GM18507 (cell line): ENCODE data around the gene COA3.

Source experiments
- DNase-seq: peaks from one replicate; pipeline ENCODE4 v3.0.0; 2011; ENCODE audit warnings: low read depth; ENCODE audit not compliant: insufficient read length; ENCODE audit errors: extremely low spot score
- FAIRE-seq: peaks from 2 replicates; lab custom pipeline; 2011; peaks lifted over from hg19 to GRCh38; lab: Jason Lieb, UNC

COA3 gene

DNA sequence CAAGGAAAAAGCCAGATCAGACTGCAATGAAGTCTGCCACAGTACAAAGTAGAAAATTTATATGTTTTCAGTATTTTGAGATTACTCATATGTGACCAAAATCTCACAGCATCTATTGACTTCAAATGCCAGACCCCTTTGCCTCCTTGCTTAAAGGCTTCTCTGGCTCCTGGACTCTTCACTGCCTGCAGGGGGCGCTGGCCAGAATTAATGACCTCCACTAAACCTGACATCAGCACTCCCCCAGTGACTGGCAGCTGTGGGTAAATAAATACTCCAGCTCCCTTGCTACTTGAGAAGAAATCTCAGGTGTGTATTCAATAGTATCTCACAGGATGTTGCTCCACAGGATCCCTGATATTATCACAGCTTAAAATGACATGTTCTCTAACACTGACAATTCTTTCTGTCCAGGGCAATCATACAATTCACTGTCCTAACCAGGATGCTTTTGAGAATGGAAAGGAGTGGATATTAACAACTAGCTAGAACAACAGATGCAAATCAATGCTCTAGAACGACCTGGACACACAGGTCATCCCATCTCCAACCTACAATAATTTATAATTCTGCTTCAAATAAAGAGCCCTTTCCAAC lies 21.5 kb upstream of the COA3 start:
- DNase-seq (peak; percentile 36), FAIRE-seq (no peak)

DNA sequence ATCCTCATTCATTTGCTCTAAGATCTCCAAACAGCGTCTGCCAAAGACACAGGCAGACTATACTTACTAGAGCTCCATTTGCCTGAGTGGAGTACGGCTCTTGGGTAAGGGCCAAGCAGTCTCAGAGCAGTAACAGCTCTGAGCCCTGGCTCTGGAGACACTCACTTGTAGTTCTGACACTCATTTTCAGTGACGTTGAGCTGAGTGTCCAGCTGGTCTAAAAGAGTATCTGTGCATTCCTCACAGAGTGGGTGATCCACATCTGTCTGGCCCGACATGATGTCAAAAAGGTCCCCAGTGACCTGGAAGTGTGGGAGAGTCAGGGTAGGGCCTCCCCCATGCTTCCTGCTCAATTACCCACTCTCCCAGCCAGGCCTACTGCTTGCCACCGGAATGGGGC lies 19.9 kb upstream of the COA3 start:
- DNase-seq (no peak), FAIRE-seq (no peak)

DNA sequence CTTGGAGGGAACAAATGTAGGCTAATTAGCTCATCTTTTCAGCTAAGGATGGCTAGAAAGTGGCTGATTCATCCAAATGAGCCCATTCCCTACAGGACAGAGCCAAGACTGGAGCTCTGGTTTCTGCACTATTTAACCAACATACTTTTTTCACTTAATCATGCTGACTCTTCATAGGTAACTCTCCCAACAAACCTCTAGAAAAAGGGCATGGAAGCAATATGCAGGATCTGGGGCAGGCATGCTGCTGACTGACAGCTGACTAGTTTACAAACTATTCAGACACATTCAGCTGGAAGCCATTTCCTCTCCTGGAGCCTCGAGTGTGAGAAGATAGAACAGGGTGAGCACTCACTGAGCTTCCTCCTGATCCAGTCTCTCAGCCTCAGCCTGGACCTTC lies 19.4 kb upstream of the COA3 start:
- no peak for DNase-seq
- no peak for FAIRE-seq

DNA sequence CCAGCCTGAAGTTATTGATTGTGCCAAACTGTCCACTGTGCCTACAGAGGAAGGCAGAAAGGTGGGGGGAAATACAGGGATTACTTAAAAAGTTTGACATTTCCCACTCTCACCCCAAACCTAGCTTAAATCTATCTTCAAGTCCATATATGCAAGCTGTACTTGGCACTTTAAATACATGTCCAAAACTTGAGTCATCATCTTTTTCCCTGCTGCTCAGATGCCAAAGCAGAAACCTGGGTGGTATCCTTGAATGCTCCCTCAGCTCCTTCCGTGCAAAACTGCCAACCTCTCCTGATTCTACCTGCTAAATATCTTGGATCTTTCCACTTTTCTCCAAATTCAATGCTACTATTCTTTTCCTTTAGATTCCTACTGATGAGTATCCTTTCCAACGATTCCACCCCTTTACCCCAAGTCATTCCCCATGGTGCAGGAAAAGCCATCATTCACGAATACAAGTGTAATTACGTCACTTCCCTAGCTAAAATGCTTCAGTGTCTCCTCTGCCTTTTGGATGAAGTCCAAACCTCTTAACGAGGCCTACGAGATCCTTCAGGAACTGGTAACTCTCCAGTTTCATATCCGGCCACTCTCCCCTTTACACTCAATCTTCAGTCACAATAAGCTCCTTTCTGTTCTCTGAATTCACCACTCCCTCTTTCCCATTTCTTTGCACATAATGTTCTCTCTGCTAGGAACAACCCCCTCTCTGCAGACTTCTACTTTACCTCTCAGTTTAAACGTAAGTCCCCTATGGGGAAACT lies 16.3 kb upstream of the COA3 start:
- DNase-seq (no peak), FAIRE-seq (no peak)

DNA sequence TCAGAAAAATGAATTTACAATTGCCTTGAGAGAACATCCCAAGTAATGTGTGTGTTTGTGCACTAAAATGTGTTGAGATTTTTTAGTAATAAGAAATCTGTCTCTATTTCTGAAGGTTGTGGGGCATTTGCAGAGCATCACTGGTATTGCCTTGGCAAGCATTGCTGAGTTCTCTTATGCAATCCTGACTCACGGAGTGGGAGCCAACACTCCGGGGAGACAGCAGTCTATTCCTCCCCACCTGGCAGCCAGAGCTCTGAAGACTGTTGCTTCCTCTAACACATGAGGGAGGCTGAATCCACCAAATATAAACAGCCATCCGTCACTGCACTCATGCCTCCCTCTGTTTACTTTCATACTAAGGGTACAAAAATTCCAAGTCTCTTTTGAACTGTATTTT lies 10.7 kb upstream of the COA3 start:
- DNase-seq (no peak), FAIRE-seq (no peak)

DNA sequence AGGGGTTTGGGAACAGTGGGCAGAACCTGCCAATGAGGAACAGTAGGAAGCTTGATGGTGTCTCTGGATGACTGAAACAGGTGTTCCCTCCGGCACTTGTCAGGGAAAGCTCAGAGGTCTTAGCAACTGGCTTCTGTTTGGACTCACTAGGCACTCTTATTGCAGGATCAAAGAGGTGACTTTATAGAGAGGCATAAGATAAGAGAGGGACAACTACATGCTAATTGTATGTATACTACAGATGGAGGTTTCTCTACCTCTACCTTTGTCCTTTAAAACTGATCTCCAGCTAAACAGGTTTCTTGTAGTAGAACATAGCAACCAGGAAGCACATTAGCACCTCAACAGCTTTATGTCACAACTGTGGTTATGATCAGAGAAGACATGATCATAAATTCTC lies 7.7 kb upstream of the COA3 start:
- FAIRE-seq (no peak), DNase-seq (no peak)

DNA sequence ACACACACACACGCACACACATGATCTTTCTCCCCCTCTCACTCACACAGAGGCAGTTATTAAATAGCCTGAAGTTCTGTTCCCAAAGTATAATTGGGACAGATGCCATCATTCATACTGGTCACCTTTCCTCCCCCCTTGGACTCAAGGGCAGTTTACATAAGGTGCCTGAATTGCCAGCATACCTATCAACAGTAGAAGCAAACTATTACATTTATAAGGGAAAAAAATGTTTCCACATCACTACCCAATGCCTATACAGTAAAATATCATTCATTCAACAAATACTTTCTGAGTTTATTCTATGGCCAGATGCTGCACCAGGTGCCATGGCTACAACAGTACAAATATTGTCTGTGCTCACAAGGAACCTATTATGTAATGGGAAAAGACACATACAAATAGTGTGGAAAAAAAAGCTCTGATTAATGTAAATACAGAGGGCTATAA lies 6.4 kb upstream of the COA3 start:
- no peak for DNase-seq
- no peak for FAIRE-seq

DNA sequence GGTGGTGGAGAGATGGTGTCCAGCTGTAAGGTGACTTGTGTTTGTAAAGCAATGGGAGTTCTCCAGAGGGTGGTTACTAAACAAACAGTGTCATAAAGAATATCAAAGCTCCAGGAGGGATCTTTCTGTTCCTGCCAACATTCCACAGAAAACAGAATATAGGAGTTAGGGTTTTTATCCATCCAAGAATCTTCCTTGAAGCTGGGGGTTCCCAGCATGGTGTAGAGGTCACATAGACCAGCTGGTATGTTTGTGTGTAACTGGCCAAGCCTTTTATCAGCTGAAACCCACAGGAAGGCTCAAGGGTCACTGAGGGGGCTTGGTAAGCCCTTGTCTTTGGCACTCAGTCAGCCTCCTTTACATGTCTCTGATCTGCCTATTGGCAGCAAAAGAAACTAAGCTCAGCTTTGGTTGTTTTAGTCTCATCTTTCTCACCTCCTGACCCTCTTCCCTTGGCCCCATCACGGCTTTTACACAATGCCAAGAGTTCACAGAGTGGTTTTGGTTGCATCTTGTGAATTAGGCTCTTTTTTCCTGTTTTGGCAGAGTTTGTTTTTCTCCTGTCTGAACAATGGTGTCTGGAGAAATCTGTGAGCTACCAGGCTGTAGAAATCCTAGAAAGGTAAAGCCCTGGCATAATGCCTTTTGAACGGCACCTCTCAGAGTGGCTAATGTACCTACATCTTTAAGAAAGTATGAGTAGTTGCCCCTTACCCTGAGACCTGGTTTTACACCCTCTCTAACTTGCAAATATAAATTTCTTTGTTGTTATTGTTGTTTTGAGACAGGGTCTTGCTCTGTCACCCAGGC lies 4.8 kb upstream of the COA3 start:
- FAIRE-seq (no peak), DNase-seq (no peak)

DNA sequence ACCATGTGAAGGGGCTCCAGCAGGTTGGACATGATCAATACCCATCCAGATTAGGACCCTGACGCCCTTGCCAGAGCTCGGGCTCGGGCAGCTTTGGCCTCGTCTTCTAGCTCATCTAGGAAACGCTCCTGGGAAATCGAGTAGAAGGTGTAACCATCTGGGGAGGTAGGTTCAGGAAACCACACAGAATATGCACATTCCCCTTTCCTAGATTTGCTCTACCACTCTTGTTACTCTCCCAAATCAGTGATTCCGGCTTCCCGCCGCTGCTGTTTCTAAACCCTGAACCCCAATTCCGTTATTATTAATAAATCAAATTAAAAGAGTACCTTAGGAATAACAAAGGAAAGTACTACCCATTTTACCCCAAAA lies 507 bp downstream of the COA3 start:
- DNase-seq: no peak
- no peak for FAIRE-seq

DNA sequence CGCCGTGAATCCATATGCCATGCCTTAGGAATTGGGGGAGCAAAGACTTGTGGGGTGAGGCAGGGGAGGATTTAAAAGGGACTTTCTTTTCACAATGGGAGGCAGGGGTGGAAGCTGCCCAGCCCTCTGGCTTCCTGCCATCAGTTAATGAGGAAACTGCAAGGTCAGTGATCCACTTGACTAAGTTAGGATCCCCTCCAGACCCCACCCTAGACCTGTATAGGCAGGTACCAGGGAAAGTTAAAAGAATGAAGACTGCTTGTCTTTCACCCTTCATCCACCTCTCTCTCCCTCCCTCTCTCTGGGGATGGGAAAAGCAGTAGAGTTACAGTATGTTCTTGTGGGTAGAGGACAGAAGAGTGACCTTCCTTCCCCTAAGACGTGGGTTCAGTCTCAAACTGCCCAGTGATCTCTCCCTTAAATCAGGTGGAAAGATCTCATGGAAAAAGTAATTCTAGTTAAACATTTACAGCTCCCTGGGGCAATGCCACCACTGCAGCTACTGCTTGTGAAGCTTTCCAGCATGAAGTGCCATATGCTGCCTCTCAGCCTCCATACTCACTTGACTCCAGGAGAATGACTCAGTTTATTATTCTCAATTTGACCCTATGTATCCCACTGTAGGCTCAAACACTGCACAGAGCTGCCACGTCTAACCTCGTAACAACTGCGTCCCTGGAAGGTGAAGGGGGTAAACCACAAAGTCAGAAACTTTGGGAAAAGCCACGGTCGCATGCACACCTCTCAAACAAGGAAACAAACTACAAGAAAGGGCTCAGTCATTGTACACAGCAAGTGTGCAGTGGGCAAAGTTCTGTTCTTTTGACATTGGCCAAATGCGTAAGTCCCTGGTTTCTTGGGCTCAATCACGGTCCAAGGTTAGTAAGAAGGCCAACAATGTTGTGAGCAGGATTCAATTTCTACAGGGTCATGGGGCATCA lies 1.2 kb downstream of the COA3 start:
- no peak for DNase-seq
- FAIRE-seq: no peak

DNA sequence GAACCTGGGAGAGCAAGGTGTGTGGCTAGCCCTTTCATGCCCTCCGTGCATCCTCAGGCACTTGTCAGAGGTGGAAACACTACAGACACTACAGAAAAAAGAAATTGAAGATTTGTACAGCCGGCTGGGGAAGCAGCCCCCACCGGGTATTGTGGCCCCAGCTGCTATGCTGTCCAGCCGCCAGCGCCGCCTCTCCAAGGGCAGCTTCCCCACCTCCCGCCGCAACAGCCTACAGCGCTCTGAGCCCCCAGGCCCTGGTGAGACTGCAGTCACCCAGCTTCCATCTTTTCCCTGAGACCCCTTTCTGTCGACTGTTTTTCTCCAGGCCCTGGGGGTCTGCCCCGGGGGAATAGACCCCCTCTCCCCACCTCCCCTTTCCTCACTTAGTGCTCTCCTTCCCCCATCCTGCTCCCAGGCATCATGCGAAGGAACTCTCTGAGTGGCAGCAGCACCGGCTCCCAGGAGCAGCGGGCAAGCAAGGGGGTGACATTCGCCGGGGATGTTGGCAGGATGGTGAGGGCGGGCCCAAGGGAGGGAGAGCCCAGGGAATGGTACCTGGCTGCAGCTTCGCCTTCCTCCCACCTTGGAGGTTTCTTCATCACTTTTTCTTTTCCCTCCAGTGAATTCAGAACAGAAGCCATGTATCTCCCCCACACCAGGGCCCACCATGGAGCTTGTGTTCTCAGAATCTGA lies 2.3 kb downstream of the COA3 start:
- no peak for DNase-seq
- FAIRE-seq: no peak

DNA sequence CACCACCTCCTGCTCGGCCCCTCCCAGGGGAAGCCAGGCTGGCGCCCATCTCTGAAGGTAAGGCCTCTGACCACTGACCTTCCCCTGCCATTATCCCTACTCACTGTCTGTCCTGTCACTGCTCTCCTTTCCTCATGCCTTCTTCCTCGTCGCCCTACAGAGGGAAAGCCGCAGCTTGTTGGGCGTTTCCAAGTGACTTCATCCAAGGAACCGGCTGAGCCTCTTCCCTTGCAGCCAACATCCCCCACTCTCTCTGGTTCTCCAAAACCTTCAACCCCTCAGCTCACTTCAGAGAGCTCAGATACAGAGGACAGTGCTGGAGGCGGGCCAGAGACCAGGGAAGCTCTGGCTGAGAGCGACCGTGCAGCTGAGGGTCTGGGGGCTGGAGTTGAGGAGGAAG lies 3.0 kb downstream of the COA3 start:
- FAIRE-seq (no peak), DNase-seq (no peak)

DNA sequence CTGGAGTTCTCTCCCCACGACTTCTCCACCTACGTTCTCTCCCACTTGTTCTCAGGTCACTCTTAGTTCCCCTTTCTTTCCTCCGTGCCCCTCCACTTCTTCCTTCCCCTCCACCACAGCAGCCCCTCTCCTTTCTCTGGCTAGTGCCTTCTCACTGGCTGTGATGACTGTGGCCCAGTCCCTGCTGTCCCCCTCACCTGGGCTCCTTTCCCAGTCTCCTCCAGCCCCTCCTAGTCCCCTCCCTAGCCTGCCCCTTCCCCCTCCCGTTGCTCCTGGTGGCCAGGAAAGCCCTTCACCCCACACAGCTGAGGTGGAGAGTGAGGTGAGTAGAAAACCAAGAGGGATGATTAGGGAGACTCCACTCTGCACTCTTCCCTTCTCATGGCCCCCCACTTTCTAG lies 3.4 kb downstream of the COA3 start:
- DNase-seq (no peak), FAIRE-seq (no peak)

DNA sequence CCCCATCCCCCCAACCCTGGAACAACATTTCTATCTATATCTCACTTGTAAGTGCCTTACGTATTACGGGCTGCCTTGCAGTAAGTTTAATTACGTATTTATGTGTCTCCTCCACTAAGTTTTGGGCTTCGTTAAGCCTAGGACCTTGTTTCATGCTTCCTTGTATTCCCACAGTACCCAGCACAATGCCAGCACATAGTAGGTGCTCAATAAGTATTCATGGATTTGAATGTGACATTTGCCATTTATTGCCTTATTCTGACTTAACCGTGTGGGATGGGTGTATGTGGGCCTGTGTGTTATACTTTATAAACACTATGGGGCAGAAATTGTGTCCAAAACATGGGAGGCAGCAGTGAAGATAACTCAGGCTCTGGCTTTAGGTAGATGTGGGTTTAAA lies 6.0 kb downstream of the COA3 start:
- DNase-seq: no peak
- FAIRE-seq: no peak

DNA sequence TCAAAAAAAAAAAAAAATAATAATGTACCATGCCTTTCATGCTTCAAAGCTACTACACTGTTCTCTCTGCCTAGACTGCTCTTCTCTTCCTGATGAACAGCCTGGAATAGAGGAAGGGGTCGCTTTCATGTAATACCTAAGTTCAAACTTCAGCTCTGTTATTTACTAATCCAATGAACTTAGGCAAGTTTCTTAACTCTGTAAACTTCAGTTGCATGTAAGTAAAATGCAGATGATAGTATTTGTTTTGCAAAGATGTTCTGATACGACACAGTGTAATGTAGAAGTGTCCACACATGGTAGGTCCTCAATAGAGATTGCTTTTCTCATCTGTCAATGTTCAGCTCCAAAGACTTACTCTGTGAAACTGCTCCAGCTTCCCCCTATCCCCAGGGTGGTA lies 6.6 kb downstream of the COA3 start:
- no peak for FAIRE-seq

DNA sequence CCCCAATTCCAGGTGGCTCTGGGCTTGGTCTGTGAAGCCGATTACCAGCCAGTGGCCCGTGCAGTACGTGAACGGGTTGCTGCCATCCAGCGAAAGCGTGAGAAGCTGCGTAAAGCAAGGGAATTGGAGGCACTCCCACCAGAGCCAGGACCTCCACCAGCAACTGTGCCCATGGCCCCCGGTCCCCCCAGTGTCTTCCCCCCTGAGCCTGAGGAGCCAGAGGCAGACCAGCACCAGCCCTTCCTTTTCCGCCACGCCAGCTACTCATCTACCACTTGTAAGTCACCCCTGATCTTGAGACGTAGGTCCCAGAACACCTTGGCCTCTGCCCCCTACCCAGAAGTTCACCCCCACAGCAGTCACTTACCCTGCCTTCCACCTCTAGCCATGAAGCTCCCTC lies 11.2 kb downstream of the COA3 start:
- no peak for FAIRE-seq
- no peak for DNase-seq

More for the DNA sequence above, 6.6 kb downstream of the COA3 start:
- DNase-seq: no peak

DNA sequence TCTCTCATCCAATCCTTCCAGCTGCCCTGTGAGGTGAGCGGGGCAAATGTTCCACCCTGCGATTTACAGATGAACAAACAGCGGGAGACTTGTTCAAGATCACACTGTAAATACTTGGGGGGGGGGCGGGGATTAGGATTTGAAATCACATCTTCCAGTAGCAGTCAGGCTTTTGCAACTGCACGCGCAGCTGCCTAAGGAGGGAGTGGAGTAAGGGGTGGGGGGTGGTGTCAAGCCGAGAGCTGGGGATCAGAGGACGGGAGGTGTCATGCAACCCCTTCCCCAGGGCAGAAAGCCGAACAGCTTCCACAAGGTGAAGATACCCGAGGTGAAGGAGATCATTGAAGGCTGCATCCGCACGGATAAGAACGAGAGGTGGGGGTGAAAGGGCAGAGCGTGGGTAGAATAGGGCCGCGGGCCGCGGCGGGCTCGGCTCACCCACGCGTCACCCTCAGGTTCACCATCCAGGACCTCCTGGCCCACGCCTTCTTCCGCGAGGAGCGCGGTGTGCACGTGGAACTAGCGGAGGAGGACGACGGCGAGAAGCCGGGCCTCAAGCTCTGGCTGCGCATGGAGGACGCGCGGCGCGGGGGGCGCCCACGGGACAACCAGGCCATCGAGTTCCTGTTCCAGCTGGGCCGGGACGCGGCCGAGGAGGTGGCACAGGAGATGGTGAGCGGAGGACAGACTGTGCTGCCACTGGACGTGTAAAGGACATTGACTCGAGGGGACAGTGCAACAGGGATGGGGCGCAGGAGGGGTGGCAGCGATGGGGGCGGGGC lies 13.5 kb downstream of the COA3 start:
- DNase-seq (no peak), FAIRE-seq (no peak)

DNA sequence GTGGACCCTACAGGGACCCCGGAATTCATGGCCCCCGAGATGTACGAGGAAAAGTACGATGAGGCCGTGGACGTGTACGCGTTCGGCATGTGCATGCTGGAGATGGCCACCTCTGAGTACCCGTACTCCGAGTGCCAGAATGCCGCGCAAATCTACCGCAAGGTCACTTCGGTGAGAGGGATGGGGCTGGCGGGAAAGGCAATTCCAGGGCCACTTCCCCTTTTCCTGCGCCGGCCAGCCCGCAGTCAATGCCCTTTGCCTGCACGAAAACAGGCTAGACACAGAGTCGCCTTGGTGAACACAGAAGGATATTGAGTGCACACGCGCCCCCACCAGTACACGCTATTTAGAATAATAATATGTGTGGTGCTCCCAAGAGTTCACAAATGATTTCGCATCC lies 14.1 kb downstream of the COA3 start:
- FAIRE-seq (no peak), DNase-seq (no peak)

DNA sequence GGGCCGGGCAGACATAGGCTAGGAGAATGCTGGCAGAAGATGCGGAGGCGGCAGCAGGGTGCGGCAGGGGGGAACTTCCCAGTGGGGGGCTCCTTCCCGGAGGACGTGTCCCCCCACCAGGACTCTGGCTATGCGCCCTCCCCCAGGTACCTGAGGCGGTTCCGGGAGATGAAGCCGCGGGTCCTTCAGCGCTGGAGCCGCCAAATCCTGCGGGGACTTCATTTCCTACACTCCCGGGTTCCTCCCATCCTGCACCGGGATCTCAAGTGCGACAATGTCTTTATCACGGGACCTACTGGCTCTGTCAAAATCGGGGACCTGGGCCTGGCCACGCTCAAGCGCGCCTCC lies 14.7 kb downstream of the COA3 start:
- no peak for FAIRE-seq

More for the DNA sequence above, 14.7 kb downstream of the COA3 start:
- no peak for DNase-seq
